Vagina (tissue), 2 donors: ENCODE results near the gene GDI1. TPM values are rescaled to one million over a fixed set of nuclear protein-coding genes. Genes with fewer than 3 reads are reported as not detected.

ENCODE experiments used
- DNase-seq, 2 donors: peaks; one replicate each; pipeline ENCODE4 v3.0.0-alpha.2; 2017; ENCODE audit errors: extremely low spot score in 2 of 2
- H3K27ac ChIP-seq: fragments of 200-600 bp; sonication (generic); one replicate; pipeline ENCODE4 v1.5.1; 2019
- H3K27me3 ChIP-seq: fragments of 200-600 bp; sonication (generic); one replicate; pipeline ENCODE4 v1.5.1; 2019
- H3K36me3 ChIP-seq, 2 donors: fragments of 200-600 bp; sonication (generic); one replicate each; pipeline ENCODE4 v1.5.1; 2017 to 2019
- H3K4me1 ChIP-seq: fragments of 200-600 bp; sonication (generic); one replicate; pipeline ENCODE4 v1.5.1; 2019
- H3K4me3 ChIP-seq, 2 donors: fragments of 200-600 bp; sonication (generic); 1 replicate in 1 of 2; 2 replicates in 1 of 2; pipeline ENCODE4 v1.5.1; 2016 to 2019
- H3K9me3 ChIP-seq: fragments of 200-600 bp; sonication (generic); one replicate; pipeline ENCODE4 v1.5.1; 2019
- CTCF ChIP-seq, 3 experiments: fragments of 450-650 bp in 2 of 3; fragments of 200-600 bp in 1 of 3; sonication (generic) in 1 of 3; IDR thresholded peaks; one replicate each; pipeline ENCODE4 v1.5.1; 2017 to 2019; ENCODE audit warnings: antibody characterized with exemption in 3 of 3, mild to moderate bottlenecking in 2 of 3, moderate library complexity in 2 of 3
- POLR2A ChIP-seq, 2 donors: fragments of 450-650 bp; IDR thresholded peaks; one replicate each; pipeline ENCODE4 v1.6.1; 2017; ENCODE audit warnings: antibody characterized with exemption in 2 of 2, mild to moderate bottlenecking in 2 of 2, moderate library complexity in 2 of 2
- POLR2AphosphoS5 ChIP-seq, 2 donors: sonication (generic); formaldehyde crosslinking; IDR thresholded peaks; one replicate each; pipeline ENCODE4 v1.9.0; 2017; ENCODE audit warnings: antibody characterized with exemption in 2 of 2, mild to moderate bottlenecking in 2 of 2, low read depth in 1 of 2; ENCODE audit not compliant: insufficient read depth in 1 of 2
- intact Hi-C: fragments of 100-400 bp; cut with DNase I; formaldehyde crosslinking; loops from one replicate; pipeline ENCODE4 v1.15.1; 2023
- total RNA-seq: library from RNA; depleted of rRNA; stranded (reverse); fragments of >200 nt; gene quantifications from one replicate; pipeline ENCODE4 v1.2.3, GENCODE V29; 2016

GDI1 gene
- total RNA-seq, 1 donor from 2014 or later, result 116 TPM

- no peaks in the 10 kb centered on the region for H3K9me3 ChIP-seq
- peaks cover 31% of the 10 kb centered on the region for H3K4me1 ChIP-seq
- no peak overlapping the region for H3K4me3 ChIP-seq
- DNase-seq, result no peak
- H3K36me3 ChIP-seq, result peaks cover 0 to 12% of the 10 kb centered on the region in 2 donors
- intact Hi-C loops, result no loop called here
- H3K27ac ChIP-seq, result no peak overlapping the region
- TF ChIP-seq CTCF (IDR thresholded peaks at IDR 0.05) (no peak), POLR2AphosphoS5 (IDR thresholded peaks at IDR 0.05; ENCODE audit: insufficient read depth in 1 of 2, low read depth in 1 of 2) (no peak), POLR2A (IDR thresholded peaks at IDR 0.05) (no peak)
- no peaks in the 10 kb centered on the region for H3K27me3 ChIP-seq
Measured at GRCh38 chrX:154439841-154440240, 2.9 kb downstream of the GDI1 start.

- no peak for DNase-seq
- H3K4me3 ChIP-seq, result no peak overlapping the region
- intact Hi-C loops, result no loop called here
- H3K27me3 ChIP-seq, result no peaks in the 10 kb centered on the region
- H3K4me1 ChIP-seq, result peaks cover 39% of the 10 kb centered on the region
- H3K27ac ChIP-seq, result no peak overlapping the region
- peaks cover 0 to 12% of the 10 kb centered on the region in 2 donors for H3K36me3 ChIP-seq
- TF ChIP-seq POLR2AphosphoS5 (IDR thresholded peaks at IDR 0.05; ENCODE audit: insufficient read depth in 1 of 2, low read depth in 1 of 2), result no peak
- TF ChIP-seq POLR2A (IDR thresholded peaks at IDR 0.05), result no peak
- no peak for TF ChIP-seq CTCF (IDR thresholded peaks at IDR 0.05)
- H3K9me3 ChIP-seq, result no peaks in the 10 kb centered on the region
Measured at GRCh38 chrX:154440623-154441357, 3.8 kb downstream of the GDI1 start.

GRCh38 chrX:154441564-154441963 lies 4.6 kb downstream of the GDI1 start:
- Histone ChIP-seq H3K4me1 (peaks cover 39% of the 10 kb centered on the region), H3K4me3 (no peak overlapping the region), H3K36me3 (peaks cover 0 to 12% of the 10 kb centered on the region in 2 donors), H3K27me3 (no peaks in the 10 kb centered on the region), H3K27ac (no peak overlapping the region), H3K9me3 (no peaks in the 10 kb centered on the region)
- TF ChIP-seq POLR2AphosphoS5 (IDR thresholded peaks at IDR 0.05; ENCODE audit: insufficient read depth in 1 of 2, low read depth in 1 of 2) (no peak), CTCF (IDR thresholded peaks at IDR 0.05) (no peak), POLR2A (IDR thresholded peaks at IDR 0.05) (no peak)
- intact Hi-C loops, result no loop called here
- no peak for DNase-seq

GRCh38 chrX:154441984-154442707 lies 5.2 kb downstream of the GDI1 start:
- Histone ChIP-seq H3K27ac (no peak overlapping the region), H3K27me3 (no peaks in the 10 kb centered on the region), H3K4me3 (no peak overlapping the region), H3K9me3 (no peaks in the 10 kb centered on the region), H3K4me1 (peaks cover 39% of the 10 kb centered on the region), H3K36me3 (peaks cover 0 to 12% of the 10 kb centered on the region in 2 donors)
- DNase-seq, result no peak
- TF ChIP-seq CTCF (IDR thresholded peaks at IDR 0.05) (no peak), POLR2A (IDR thresholded peaks at IDR 0.05) (no peak), POLR2AphosphoS5 (IDR thresholded peaks at IDR 0.05; ENCODE audit: insufficient read depth in 1 of 2, low read depth in 1 of 2) (no peak)
- intact Hi-C loops, result no loop called here

GRCh38 chrX:154443479-154443910 lies 6.5 kb downstream of the GDI1 start:
- H3K27ac ChIP-seq, result peak overlapping the region; percentile 94
- H3K9me3 ChIP-seq, result no peaks in the 10 kb centered on the region
- intact Hi-C loops, result no loop called here
- no peaks in the 10 kb centered on the region for H3K27me3 ChIP-seq
- peak overlapping the region; percentile 48 to 50 for H3K4me3 ChIP-seq
- H3K36me3 ChIP-seq, result peaks cover 0 to 12% of the 10 kb centered on the region in 2 donors
- H3K4me1 ChIP-seq, result peaks cover 34% of the 10 kb centered on the region
- no peak for TF ChIP-seq CTCF (IDR thresholded peaks at IDR 0.05)
- no peak for TF ChIP-seq POLR2A (IDR thresholded peaks at IDR 0.05)
- TF ChIP-seq POLR2AphosphoS5 (IDR thresholded peaks at IDR 0.05; ENCODE audit: insufficient read depth in 1 of 2, low read depth in 1 of 2), result no peak
- DNase-seq, result no peak
